Liver (tissue), 9 donors: Measurements from ENCODE around the gene SPATA46. TPM values are rescaled to one million over a fixed set of nuclear protein-coding genes. Genes with fewer than 3 reads are reported as not detected.
"Not testable (repeated sequence)": the region's sequence is repeated elsewhere in the genome, so short reads cannot be mapped to it uniquely, and the experiment has no call there.

Source experiments
- DNase-seq: peaks from one replicate; pipeline ENCODE4 v3.0.0-alpha.2; 2017; ENCODE audit warnings: low spot score
- H3K27ac ChIP-seq, 2 donors: one replicate each; pipeline ENCODE4 v1.7.0; 2013; ENCODE audit warnings: inconsistent platforms in 2 of 2, low read length in 2 of 2, control low read depth in 1 of 2, low read depth in 1 of 2, mild to moderate bottlenecking in 1 of 2
- H3K27me3 ChIP-seq, 4 donors: one replicate each; pipeline versions ENCODE4 v1.6.1 to v1.7.0; 2013; ENCODE audit warnings: low read length in 3 of 4, inconsistent platforms in 1 of 4, mild to moderate bottlenecking in 1 of 4, moderate library complexity in 1 of 4; ENCODE audit not compliant: control insufficient read depth in 4 of 4, insufficient read depth in 4 of 4
- H3K36me3 ChIP-seq, 4 donors: one replicate each; pipeline versions ENCODE4 v1.6.1 to v1.7.0; 2013; ENCODE audit warnings: low read length in 3 of 4, mild to moderate bottlenecking in 3 of 4, low read depth in 1 of 4, moderate library complexity in 1 of 4; ENCODE audit not compliant: control insufficient read depth in 4 of 4, insufficient read depth in 3 of 4
- H3K4me1 ChIP-seq, 4 donors: one replicate each; pipeline versions ENCODE4 v1.6.1 to v1.7.0; 2013; ENCODE audit warnings: low read length in 3 of 4, mild to moderate bottlenecking in 3 of 4, moderate library complexity in 1 of 4; ENCODE audit not compliant: control insufficient read depth in 4 of 4, insufficient read depth in 4 of 4
- H3K4me3 ChIP-seq, 3 donors: one replicate each; pipeline versions ENCODE4 v1.6.1 to v1.7.0; 2013; ENCODE audit warnings: low read length in 3 of 3, control low read depth in 1 of 3, low read depth in 1 of 3, mild to moderate bottlenecking in 1 of 3
- H3K9ac ChIP-seq, 2 donors: one replicate each; pipeline ENCODE4 v1.7.0; 2013; ENCODE audit warnings: low read length in 2 of 2, mild to moderate bottlenecking in 2 of 2, moderate library complexity in 2 of 2, control low read depth in 1 of 2, low read depth in 1 of 2
- H3K9me3 ChIP-seq, 4 donors: one replicate each; pipeline versions ENCODE4 v1.6.1 to v1.7.0; 2013; ENCODE audit warnings: low read length in 3 of 4; ENCODE audit not compliant: control insufficient read depth in 4 of 4
- ATF3 ChIP-seq: IDR thresholded peaks from 2 replicates; pipeline ENCODE4 v1.6.1; 2016; ENCODE audit warnings: antibody characterized with exemption
- CTCF ChIP-seq: fragments of 150-350 bp; IDR thresholded peaks from 2 replicates; pipeline ENCODE4 v1.5.1; 2017; ENCODE audit warnings: improper control_type of control experiment, low read depth, low read length; ENCODE audit not compliant: missing input control
- FOXA1 ChIP-seq: IDR thresholded peaks from 2 replicates; pipeline ENCODE4 v1.6.1; 2016; ENCODE audit warnings: antibody characterized with exemption
- FOXA2 ChIP-seq: IDR thresholded peaks from 2 replicates; pipeline ENCODE4 v1.6.1; 2016; ENCODE audit warnings: antibody characterized with exemption
- GABPA ChIP-seq, 2 donors: IDR thresholded peaks in 1 of 2; conservative IDR thresholded peaks in 1 of 2; 2 replicates each; pipeline ENCODE4 v1.6.1; 2016; ENCODE audit warnings: antibody characterized with exemption in 2 of 2, mild to moderate bottlenecking in 1 of 2, moderate library complexity in 1 of 2
- HNF4G ChIP-seq: IDR thresholded peaks from 2 replicates; pipeline ENCODE4 v1.6.1; 2016; ENCODE audit warnings: antibody characterized with exemption
- JUND ChIP-seq, 2 donors: IDR thresholded peaks; 2 replicates each; pipeline ENCODE4 v1.6.1; 2016; ENCODE audit warnings: antibody characterized with exemption in 2 of 2
- MAX ChIP-seq: IDR thresholded peaks from 2 replicates; pipeline ENCODE4 v1.6.1; 2016; ENCODE audit warnings: antibody characterized with exemption
- NR2F2 ChIP-seq: IDR thresholded peaks from 2 replicates; pipeline ENCODE4 v1.6.1; 2016; ENCODE audit warnings: antibody characterized with exemption
- RAD21 ChIP-seq, 2 donors: IDR thresholded peaks; 2 replicates each; pipeline ENCODE4 v1.6.1; 2016; ENCODE audit warnings: antibody characterized with exemption in 2 of 2, mild to moderate bottlenecking in 2 of 2
- REST ChIP-seq: IDR thresholded peaks from 2 replicates; pipeline ENCODE4 v1.6.1; 2016; ENCODE audit warnings: antibody characterized with exemption, mild to moderate bottlenecking
- RXRA ChIP-seq, 2 donors: IDR thresholded peaks; 2 replicates each; pipeline ENCODE4 v1.6.1; 2017 to 2018; ENCODE audit warnings: antibody characterized with exemption in 2 of 2, mild to moderate bottlenecking in 1 of 2
- SP1 ChIP-seq: IDR thresholded peaks from 2 replicates; pipeline ENCODE4 v1.6.1; 2018; ENCODE audit warnings: antibody characterized with exemption, mild to moderate bottlenecking
- TAF1 ChIP-seq: conservative IDR thresholded peaks from 2 replicates; pipeline ENCODE4 v1.6.1; 2016; ENCODE audit warnings: antibody characterized with exemption, mild to moderate bottlenecking
- ZBTB33 ChIP-seq: IDR thresholded peaks from 2 replicates; pipeline ENCODE4 v1.6.1; 2016; ENCODE audit warnings: antibody characterized with exemption
- WGBS: extraction: QIAGEN DNeasy Blood & Tissue Kit; methylation state at CpG from one replicate; pipeline ENCODE4 v1.1.7; 2013; 5-methylcytosine and 5-hydroxymethylcytosine counted together
- polyA plus RNA-seq, 2 donors: library from polyadenylated mRNA; stranded (reverse) in 1 of 2; unstranded in 1 of 2; fragments of 200-250 nt in 1 of 2; fragments of >200 nt in 1 of 2; fragmentation: Nextera tagmentation in 1 of 2; extraction: Ambion mirVana in 1 of 2; gene quantifications; one replicate each; pipeline versions ENCODE4 v1.2.1 to v1.2.3, GENCODE V29; 2013 to 2015
- total RNA-seq, 2 donors: library from RNA; depleted of rRNA; stranded (reverse); fragments of >200 nt; gene quantifications; one replicate each; pipeline ENCODE4 v1.2.3, GENCODE V29; 2014
- donor health status: healthy.
- donor health status: healthy.
- donor health status: healthy.
- donor health status: healthy.
- donor health status: healthy.

Gene SPATA46
- total and polyA plus RNA-seq, 4 donors: 0.06 to 0.17 TPM; not detected in 2

- DNase-seq: no peak
- Histone ChIP-seq H3K27me3 (no peaks in the 10 kb centered on the region), H3K4me3 (no peak overlapping the region), H3K4me1 (no peaks in the 10 kb centered on the region), H3K27ac (no peak overlapping the region), H3K36me3 (peaks cover 2 to 22% (median 18%) of the 10 kb centered on the region in 4 donors), H3K9me3 (no peaks in the 10 kb centered on the region), H3K9ac (no peak overlapping the region)
- TF ChIP-seq SP1: no peak
- TF ChIP-seq FOXA2: no peak
- TF ChIP-seq REST: no peak
- no peak for TF ChIP-seq ATF3
- TF ChIP-seq JUND (IDR thresholded peaks at IDR 0.05): no peak
- no peak for TF ChIP-seq FOXA1
- no peak for TF ChIP-seq ZBTB33
- no peak for TF ChIP-seq GABPA (IDR thresholded peaks at IDR 0.05 in 1 of 2, conservative IDR thresholded peaks at IDR 0.05 in 1 of 2)
- TF ChIP-seq TAF1: no peak
- WGBS: 84% methylated on average over 5 of the region's 5 CpGs
Observed at GRCh38 chr1:162353702-162354101, 23.0 kb downstream of the SPATA46 start.

GRCh38 chr1:162353078-162353477 lies 23.6 kb downstream of the SPATA46 start:
- no peak for DNase-seq
- Histone ChIP-seq H3K4me3 (no peak overlapping the region), H3K4me1 (no peaks in the 10 kb centered on the region), H3K36me3 (peaks cover 5 to 22% (median 16%) of the 10 kb centered on the region in 4 donors), H3K9ac (no peak overlapping the region), H3K27ac (no peak overlapping the region), H3K27me3 (no peaks in the 10 kb centered on the region), H3K9me3 (no peaks in the 10 kb centered on the region)
- 92% methylated on average over 9 of the region's 9 CpGs for WGBS
- TF ChIP-seq FOXA2 (no peak), ZBTB33 (no peak), FOXA1 (no peak), CTCF (no peak), RAD21 (IDR thresholded peaks at IDR 0.05) (no peak), ATF3 (no peak), MAX (no peak), NR2F2 (no peak), JUND (IDR thresholded peaks at IDR 0.05) (no peak), RXRA (IDR thresholded peaks at IDR 0.05) (no peak), HNF4G (no peak)

GRCh38 chr1:162351874-162352273 lies 24.8 kb downstream of the SPATA46 start:
- peaks cover 5 to 21% (median 13%) of the 10 kb centered on the region in 4 donors for H3K36me3 ChIP-seq
- not testable (repeated sequence) for H3K4me1 ChIP-seq
- WGBS: 68% methylated on average over 4 of the region's 4 CpGs

More at GRCh38 chr1:162351874-162352273, 24.8 kb downstream of the SPATA46 start:
- not testable (repeated sequence) for H3K9ac ChIP-seq, H3K27ac ChIP-seq, H3K9me3 ChIP-seq, H3K27me3 ChIP-seq, H3K4me3 ChIP-seq, DNase-seq
